Measurements from ENCODE around the gene DAGLB. TPM values are rescaled to one million over a fixed set of nuclear protein-coding genes. Genes with fewer than 3 reads are reported as not detected.
A peak's percentile ranks its signal among the peaks of the same experiment; 100 is the strongest.
"Not testable (repeated sequence)": the region's sequence is repeated elsewhere in the genome, so short reads cannot be mapped to it uniquely, and the experiment has no call there.

The DAGLB gene
- total RNA-seq, 1 experiment from 2014 or later, result 24.1 TPM

- Histone ChIP-seq H3K9me3 (ENCODE audit: low read depth, low read length, poor library complexity, severe bottlenecking) (no peaks in the 10 kb centered on the region), H3K4me1 (ENCODE audit: insufficient read depth, low read length, poor library complexity, severe bottlenecking) (peaks cover 5% of the 10 kb centered on the region), H3K27me3 (replicated peaks; ENCODE audit: insufficient read depth, low read depth, low read length, poor library complexity) (no peaks in the 10 kb centered on the region), H3K36me3 (ENCODE audit: insufficient read depth, low read length, poor library complexity, severe bottlenecking) (peaks cover 59% of the 10 kb centered on the region), H3K27ac (ENCODE audit: low read depth, low read length, poor library complexity, severe bottlenecking) (no peak overlapping the region), H3K4me3 (ENCODE audit: low read depth, low read length, poor library complexity, severe bottlenecking) (no peak overlapping the region)
- no peak for DNase-seq (ENCODE audit: low spot score)
- POLR2A ChIA-PET (ENCODE audit: low non-redundant PET), result no interaction called here
- TF ChIP-seq EZH2 (IDR thresholded peaks at IDR 0.05; ENCODE audit: borderline replicate concordance, low read depth, low read length, poor library complexity, severe bottlenecking), result no peak
- TF ChIP-seq CTCF (conservative IDR thresholded peaks at IDR 0.05; ENCODE audit: low read depth, low read length), result no peak
- no TSS peak for BruUV-seq (replicated peaks)
- intact Hi-C loops (cut with micrococcal nuclease; ENCODE audit: unreplicated experiment), result no loop called here
- CTCF ChIA-PET, result no interaction called here
Measured at GRCh38 chr7:6402041-6402440, 45.7 kb downstream of the DAGLB start.

GRCh38 chr7:6401536-6401935, 46.2 kb downstream of the DAGLB start:
- intact Hi-C loops (cut with micrococcal nuclease; ENCODE audit: unreplicated experiment), result no loop called here
- Histone ChIP-seq H3K36me3 (ENCODE audit: insufficient read depth, low read length, poor library complexity, severe bottlenecking) (peaks cover 58% of the 10 kb centered on the region), H3K4me1 (ENCODE audit: insufficient read depth, low read length, poor library complexity, severe bottlenecking) (peaks cover 5% of the 10 kb centered on the region), H3K9me3 (ENCODE audit: low read depth, low read length, poor library complexity, severe bottlenecking) (no peaks in the 10 kb centered on the region), H3K27me3 (replicated peaks; ENCODE audit: insufficient read depth, low read depth, low read length, poor library complexity) (no peaks in the 10 kb centered on the region), H3K27ac (ENCODE audit: low read depth, low read length, poor library complexity, severe bottlenecking) (no peak overlapping the region), H3K4me3 (ENCODE audit: low read depth, low read length, poor library complexity, severe bottlenecking) (no peak overlapping the region)
- DNase-seq (ENCODE audit: low spot score), result no peak
- ChIA-PET CTCF (no interaction called here), POLR2A (ENCODE audit: low non-redundant PET) (no interaction called here)
- no peak for TF ChIP-seq CTCF (conservative IDR thresholded peaks at IDR 0.05; ENCODE audit: low read depth, low read length)
- TF ChIP-seq EZH2 (IDR thresholded peaks at IDR 0.05; ENCODE audit: borderline replicate concordance, low read depth, low read length, poor library complexity, severe bottlenecking), result no peak
- BruUV-seq (replicated peaks), result no TSS peak

GRCh38 chr7:6400243-6401105, 47.3 kb downstream of the DAGLB start:
- POLR2A ChIA-PET (ENCODE audit: low non-redundant PET); H3K27me3 ChIP-seq (replicated peaks; ENCODE audit: insufficient read depth, low read depth, low read length, poor library complexity); H3K4me3 ChIP-seq (ENCODE audit: low read depth, low read length, poor library complexity, severe bottlenecking); CTCF ChIA-PET; H3K9me3 ChIP-seq (ENCODE audit: low read depth, low read length, poor library complexity, severe bottlenecking); BruUV-seq (replicated peaks); intact Hi-C loops (cut with micrococcal nuclease; ENCODE audit: unreplicated experiment); H3K4me1 ChIP-seq (ENCODE audit: insufficient read depth, low read length, poor library complexity, severe bottlenecking); DNase-seq (ENCODE audit: low spot score): not testable (repeated sequence)
- H3K27ac ChIP-seq (ENCODE audit: low read depth, low read length, poor library complexity, severe bottlenecking), result peak overlapping the region; percentile 42
- peaks cover 47% of the 10 kb centered on the region for H3K36me3 ChIP-seq (ENCODE audit: insufficient read depth, low read length, poor library complexity, severe bottlenecking)

- no peaks in the 10 kb centered on the region for H3K27me3 ChIP-seq (replicated peaks; ENCODE audit: insufficient read depth, low read depth, low read length, poor library complexity)
- H3K36me3 ChIP-seq (ENCODE audit: insufficient read depth, low read length, poor library complexity, severe bottlenecking), result peaks cover 37% of the 10 kb centered on the region
- H3K4me3 ChIP-seq (ENCODE audit: low read depth, low read length, poor library complexity, severe bottlenecking), result no peak overlapping the region
- H3K4me1 ChIP-seq (ENCODE audit: insufficient read depth, low read length, poor library complexity, severe bottlenecking), result peaks cover 5% of the 10 kb centered on the region
- TF ChIP-seq CTCF (conservative IDR thresholded peaks at IDR 0.05; ENCODE audit: low read depth, low read length) (no peak), EZH2 (IDR thresholded peaks at IDR 0.05; ENCODE audit: borderline replicate concordance, low read depth, low read length, poor library complexity, severe bottlenecking) (no peak)
- no TSS peak for BruUV-seq (replicated peaks)
- ChIA-PET POLR2A (ENCODE audit: low non-redundant PET) (no interaction called here), CTCF (no interaction called here)
- DNase-seq (ENCODE audit: low spot score), result no peak
- H3K27ac ChIP-seq (ENCODE audit: low read depth, low read length, poor library complexity, severe bottlenecking), result no peak overlapping the region
- H3K9me3 ChIP-seq (ENCODE audit: low read depth, low read length, poor library complexity, severe bottlenecking), result no peaks in the 10 kb centered on the region
- intact Hi-C loops (cut with micrococcal nuclease; ENCODE audit: unreplicated experiment), result no loop called here
Measured at GRCh38 chr7:6399351-6399750, 48.4 kb downstream of the DAGLB start.

Measured in A673 (cell line).